Endothelial cell (in vitro differentiated cells): ENCODE results near the gene ERICH4. TPM values are rescaled to one million over a fixed set of nuclear protein-coding genes. Genes with fewer than 3 reads are reported as not detected.
"Not testable (repeated sequence)": the region's sequence is repeated elsewhere in the genome, so short reads cannot be mapped to it uniquely, and the experiment has no call there.

Source experiments
- DNase-seq: peaks from one replicate; pipeline ENCODE4 v3.0.0; 2021; ENCODE audit warnings: low spot score
- H3K27ac Mint-ChIP-seq: one replicate; pipeline ENCODE4 v1.8.0; 2021; ENCODE audit warnings: mixed read lengths, inconsistent platforms; ENCODE audit not compliant: unreplicated experiment
- H3K27me3 Mint-ChIP-seq: one replicate; pipeline ENCODE4 v1.8.0; 2021; ENCODE audit warnings: mild to moderate bottlenecking, moderate library complexity, mixed read lengths, inconsistent platforms; ENCODE audit not compliant: unreplicated experiment
- H3K36me3 Mint-ChIP-seq: one replicate; pipeline ENCODE4 v1.8.0; 2021; ENCODE audit warnings: mild to moderate bottlenecking, low read depth, mixed read lengths, inconsistent platforms; ENCODE audit not compliant: unreplicated experiment
- H3K4me1 Mint-ChIP-seq: one replicate; pipeline ENCODE4 v1.8.0; 2021; ENCODE audit warnings: mild to moderate bottlenecking, mixed read lengths, inconsistent platforms; ENCODE audit not compliant: unreplicated experiment
- H3K4me3 Mint-ChIP-seq: one replicate; pipeline ENCODE4 v1.8.0; 2021; ENCODE audit warnings: mild to moderate bottlenecking, mixed read lengths, inconsistent platforms; ENCODE audit not compliant: unreplicated experiment
- H3K9me3 Mint-ChIP-seq: one replicate; pipeline ENCODE4 v1.8.0; 2021; ENCODE audit warnings: mixed read lengths, inconsistent platforms; ENCODE audit not compliant: unreplicated experiment
- total RNA-seq: library from RNA; stranded (reverse); fragmentation: NEBNext Ultra II Directional; extraction: Animal tissue kit (Norgen Biotek cat#: 25700); gene quantifications from one replicate; pipeline ENCODE4 v1.2.1, GENCODE V29; 2021; ENCODE audit not compliant: unreplicated experiment
- TF ChIP-seq, protein P1 (sequence below): fragments of 200-600 bp; sonication (generic); IDR thresholded peaks from one replicate; pipeline ENCODE4 v1.5.0; 2021; ENCODE audit warnings: antibody characterized with exemption; ENCODE audit not compliant: unreplicated experiment

The ERICH4 gene
- total RNA-seq, 1 donor from 2014 or later, result not detected

DNA sequence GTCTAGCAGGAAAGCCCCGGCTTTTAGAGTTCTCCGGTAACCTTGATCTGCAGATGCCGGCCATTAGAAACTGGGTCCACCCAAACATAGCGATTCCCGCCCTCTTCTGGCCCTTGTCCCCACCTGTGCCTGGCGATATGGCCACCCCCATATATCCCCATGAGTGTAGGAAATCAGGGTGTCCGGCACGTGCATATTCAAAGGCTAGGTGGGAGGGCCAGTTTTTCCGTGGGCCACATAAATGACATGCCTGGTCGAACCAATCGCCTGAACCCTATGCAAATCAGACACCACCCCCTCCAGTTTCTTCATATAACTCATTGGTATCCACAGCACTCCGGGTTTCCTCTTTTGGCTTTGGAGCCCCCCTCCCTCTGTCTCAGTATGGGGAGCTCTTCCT lies 37.4 kb downstream of the ERICH4 start:
- Mint-ChIP-seq H3K4me3 (no peak overlapping the region), H3K27ac (peak overlapping the region; percentile 98), H3K4me1 (peaks cover 42% of the 10 kb centered on the region), H3K36me3 (peaks cover 34% of the 10 kb centered on the region), H3K27me3 (peaks cover 10% of the 10 kb centered on the region), H3K9me3 (peaks cover 16% of the 10 kb centered on the region)
- DNase-seq, result no peak
- TF ChIP-seq, protein P1, sequence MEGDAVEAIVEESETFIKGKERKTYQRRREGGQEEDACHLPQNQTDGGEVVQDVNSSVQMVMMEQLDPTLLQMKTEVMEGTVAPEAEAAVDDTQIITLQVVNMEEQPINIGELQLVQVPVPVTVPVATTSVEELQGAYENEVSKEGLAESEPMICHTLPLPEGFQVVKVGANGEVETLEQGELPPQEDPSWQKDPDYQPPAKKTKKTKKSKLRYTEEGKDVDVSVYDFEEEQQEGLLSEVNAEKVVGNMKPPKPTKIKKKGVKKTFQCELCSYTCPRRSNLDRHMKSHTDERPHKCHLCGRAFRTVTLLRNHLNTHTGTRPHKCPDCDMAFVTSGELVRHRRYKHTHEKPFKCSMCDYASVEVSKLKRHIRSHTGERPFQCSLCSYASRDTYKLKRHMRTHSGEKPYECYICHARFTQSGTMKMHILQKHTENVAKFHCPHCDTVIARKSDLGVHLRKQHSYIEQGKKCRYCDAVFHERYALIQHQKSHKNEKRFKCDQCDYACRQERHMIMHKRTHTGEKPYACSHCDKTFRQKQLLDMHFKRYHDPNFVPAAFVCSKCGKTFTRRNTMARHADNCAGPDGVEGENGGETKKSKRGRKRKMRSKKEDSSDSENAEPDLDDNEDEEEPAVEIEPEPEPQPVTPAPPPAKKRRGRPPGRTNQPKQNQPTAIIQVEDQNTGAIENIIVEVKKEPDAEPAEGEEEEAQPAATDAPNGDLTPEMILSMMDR, result no peak

DNA sequence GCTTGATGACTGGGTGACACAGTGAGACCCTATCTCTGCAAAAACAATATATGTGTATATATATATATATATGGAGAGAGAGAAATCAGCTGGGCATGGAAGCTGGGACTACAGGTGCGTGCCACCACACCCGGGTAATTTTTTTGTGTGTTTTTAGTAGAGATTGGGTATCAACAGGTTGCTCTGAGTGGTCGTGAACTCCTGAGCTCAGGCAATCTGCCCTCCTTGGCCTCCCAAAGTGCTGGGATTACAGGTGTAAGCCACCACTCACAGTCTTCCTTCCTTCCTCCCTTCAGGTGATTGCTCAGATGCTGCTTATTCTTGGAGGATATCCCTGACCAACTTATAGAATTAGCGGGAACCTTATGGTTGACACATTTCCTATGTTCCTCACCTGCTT lies 41.9 kb downstream of the ERICH4 start:
- peaks cover 5% of the 10 kb centered on the region for H3K9me3 Mint-ChIP-seq
- H3K36me3 Mint-ChIP-seq, result peaks cover 14% of the 10 kb centered on the region
- TF ChIP-seq, protein P1, result no peak

DNA sequence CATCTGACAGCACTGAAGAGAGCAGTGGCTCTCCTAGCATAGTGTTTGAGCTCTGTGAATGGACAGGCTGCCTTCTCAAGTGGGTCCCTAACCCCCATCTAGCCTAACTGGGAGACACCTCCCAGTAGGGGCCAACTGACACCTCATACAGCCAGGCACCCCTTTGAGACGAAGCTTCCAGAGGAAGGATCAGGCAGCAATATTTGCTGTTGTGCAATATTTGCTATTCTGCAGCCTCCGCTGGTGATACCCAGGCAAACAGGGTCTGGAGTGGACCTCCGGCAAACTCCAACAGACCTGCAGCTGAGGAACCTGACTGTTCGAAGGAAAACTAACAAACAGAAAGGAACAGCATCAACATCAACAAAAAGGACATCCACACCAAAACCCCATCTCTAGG lies 44.0 kb downstream of the ERICH4 start:
- not testable (repeated sequence) for H3K27ac Mint-ChIP-seq, H3K4me3 Mint-ChIP-seq, H3K4me1 Mint-ChIP-seq, H3K9me3 Mint-ChIP-seq, DNase-seq, H3K27me3 Mint-ChIP-seq
- H3K36me3 Mint-ChIP-seq, result peaks cover 11% of the 10 kb centered on the region

More for the DNA sequence above, 41.9 kb downstream of the ERICH4 start:
- H3K4me3 Mint-ChIP-seq, result no peak overlapping the region
- H3K27ac Mint-ChIP-seq, result no peak overlapping the region
- DNase-seq, result no peak
- H3K27me3 Mint-ChIP-seq, result peaks cover 3% of the 10 kb centered on the region
- peaks cover 8% of the 10 kb centered on the region for H3K4me1 Mint-ChIP-seq

DNA sequence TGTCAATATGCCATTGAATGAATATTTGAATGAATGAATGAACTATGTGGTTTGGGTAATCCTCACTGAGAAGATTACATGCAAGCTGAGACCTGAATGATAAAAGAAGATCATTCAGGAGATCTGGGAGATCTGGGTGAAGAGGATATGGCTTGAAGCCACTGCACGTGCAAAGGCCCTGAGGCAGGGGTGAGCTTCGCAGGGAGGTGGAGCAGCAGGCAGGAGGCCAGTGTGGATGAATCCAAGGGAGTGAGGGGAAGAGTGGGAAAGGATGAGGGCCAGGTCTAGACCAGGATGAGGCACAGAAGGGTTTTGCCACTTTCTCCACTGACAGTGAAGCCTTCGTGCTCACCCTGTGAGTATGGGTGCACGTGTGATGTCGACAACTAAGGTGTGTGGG lies 49.9 kb downstream of the ERICH4 start:
- Mint-ChIP-seq H3K4me1 (no peaks in the 10 kb centered on the region), H3K27me3 (peaks cover 4% of the 10 kb centered on the region), H3K9me3 (no peaks in the 10 kb centered on the region), H3K36me3 (no peaks in the 10 kb centered on the region), H3K4me3 (peak overlapping the region; percentile 5), H3K27ac (no peak overlapping the region)
- DNase-seq, result no peak
- TF ChIP-seq, protein P1, result no peak

Other genes starting within 250 kb of the ERICH4 start
- 17.5 TPM for gene CYP2S1, start 249.9 kb upstream of the ERICH4 start, total RNA-seq
- gene AXL, start 223.9 kb upstream of the ERICH4 start, total RNA-seq, result 5.5 TPM
- 259 TPM for gene HNRNPUL1, start 178.8 kb upstream of the ERICH4 start, total RNA-seq
- gene CCDC97, start 133.0 kb upstream of the ERICH4 start, total RNA-seq, result 28.6 TPM
- gene TGFB1, start 89.2 kb upstream of the ERICH4 start, total RNA-seq, result 193 TPM
- 6.8 TPM for gene B9D2, start 79.0 kb upstream of the ERICH4 start, total RNA-seq
- gene TMEM91, start 66.6 kb upstream of the ERICH4 start, total RNA-seq, result 7.6 TPM
- 15.2 TPM for gene EXOSC5, start 45.8 kb upstream of the ERICH4 start, total RNA-seq
- 25.0 TPM for gene BCKDHA, start 45.3 kb upstream of the ERICH4 start, total RNA-seq
- 10.7 TPM for gene B3GNT8, start 15.8 kb upstream of the ERICH4 start, total RNA-seq
- gene DMAC2, start 3.2 kb upstream of the ERICH4 start, total RNA-seq, result 75.5 TPM
- 74.1 TPM for gene CEACAM21, start 133.0 kb downstream of the ERICH4 start, total RNA-seq
- gene CEACAM4, start 183.9 kb downstream of the ERICH4 start, total RNA-seq, result not detected
- not detected for gene CEACAM7, start 245.1 kb downstream of the ERICH4 start, total RNA-seq